SHP77 treated with DMSO at 0.1 percent for 48 hours (cell line): ENCODE data around the gene SCP2.
"Not testable (repeated sequence)": the region's sequence is repeated elsewhere in the genome, so short reads cannot be mapped to it uniquely, and the experiment has no call there.

Experiments used
- DNase-seq: peaks from one replicate; lab custom pipeline; 2025; lab: John Stamatoyannopoulos, UW

SCP2 gene

DNA sequence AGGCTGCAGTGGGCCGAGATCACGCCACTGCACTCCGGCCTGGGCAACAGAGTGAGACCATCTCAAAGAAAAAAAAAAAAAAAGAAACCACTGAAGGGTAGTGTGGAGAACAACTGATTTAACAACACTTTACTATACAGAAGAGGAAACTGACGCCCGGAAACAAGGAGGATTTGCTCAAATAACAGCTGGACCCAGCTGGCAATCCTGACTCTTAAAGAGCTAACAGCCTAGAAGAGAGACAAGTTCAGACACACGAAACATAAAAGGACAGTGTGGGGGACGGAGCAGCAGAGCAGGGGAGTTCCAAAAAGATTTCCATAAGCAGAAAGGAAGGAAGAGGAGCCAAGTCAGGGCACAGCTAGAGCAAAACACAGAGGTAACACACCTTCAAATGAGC is 9.9 kb upstream of the SCP2 start:
- no peak for DNase-seq

DNA sequence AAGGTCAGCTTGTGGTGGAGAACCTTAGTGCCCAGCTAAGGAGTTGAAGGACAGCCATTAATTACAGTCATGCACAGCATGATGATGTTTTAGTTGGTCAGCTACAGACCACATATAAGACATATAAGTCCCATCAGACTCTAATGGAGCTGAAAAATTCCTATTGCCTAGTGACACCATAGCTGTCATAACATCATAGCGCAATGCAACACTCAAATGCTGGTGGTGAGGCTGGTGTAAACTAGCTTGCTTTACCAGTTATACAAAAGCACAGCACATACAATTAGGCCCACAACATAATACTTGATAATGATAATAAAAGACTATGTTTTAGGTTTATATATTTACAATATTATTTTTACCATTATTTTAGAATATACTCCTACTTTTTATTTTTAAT is 9.5 kb upstream of the SCP2 start:
- DNase-seq = no peak

DNA sequence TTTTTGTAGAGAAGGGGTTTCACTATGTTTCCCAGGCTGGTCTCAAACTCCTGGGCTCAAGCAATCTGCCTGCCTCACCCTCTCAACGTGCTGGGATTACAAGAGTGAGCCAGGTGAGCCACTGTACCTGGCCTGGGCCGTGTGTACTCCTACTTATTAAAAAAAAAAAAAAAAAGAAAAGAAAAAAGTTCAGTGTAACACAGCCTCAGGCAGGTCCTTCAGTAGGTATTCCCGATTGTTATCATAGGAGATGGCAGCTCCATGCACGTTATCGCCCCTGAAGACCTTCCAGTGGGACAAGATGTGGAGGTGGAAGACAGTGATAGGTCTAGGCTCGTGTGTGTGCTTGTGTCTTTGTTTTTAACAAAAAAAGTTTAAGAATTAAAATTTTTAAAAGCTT is 8.9 kb upstream of the SCP2 start:
- no peak for DNase-seq

DNA sequence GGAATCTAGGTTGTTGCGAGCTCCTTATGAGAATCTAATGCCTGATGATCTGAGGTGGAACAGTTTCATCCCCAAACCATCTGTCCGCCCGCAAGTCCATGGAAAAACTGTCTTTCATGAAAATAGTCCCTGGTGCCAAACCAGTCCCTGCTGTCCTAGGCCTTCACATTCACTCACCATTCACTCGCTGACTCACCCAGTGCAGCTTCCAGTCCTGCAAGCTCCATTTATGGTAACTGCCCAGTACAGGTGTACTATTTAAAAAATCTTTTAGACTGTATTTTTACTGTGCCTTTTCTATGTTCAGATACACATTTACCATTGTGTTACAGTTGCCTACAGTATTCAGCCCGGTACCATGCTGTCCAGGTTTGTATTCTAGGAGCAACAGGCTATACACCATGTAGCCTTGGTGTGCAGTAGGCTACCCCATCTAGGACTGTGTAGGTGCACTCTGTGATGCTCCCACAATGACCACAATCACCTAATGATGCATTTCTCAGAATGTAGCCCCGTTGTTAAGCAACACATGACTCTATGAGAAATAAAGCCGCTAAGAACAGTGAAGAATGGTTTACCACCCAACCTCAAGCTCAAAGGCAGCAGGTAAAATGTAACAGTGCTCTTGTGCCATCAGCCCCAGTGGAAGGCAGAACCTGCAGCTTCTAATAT is 7.9 kb upstream of the SCP2 start:
- DNase-seq = no peak

DNA sequence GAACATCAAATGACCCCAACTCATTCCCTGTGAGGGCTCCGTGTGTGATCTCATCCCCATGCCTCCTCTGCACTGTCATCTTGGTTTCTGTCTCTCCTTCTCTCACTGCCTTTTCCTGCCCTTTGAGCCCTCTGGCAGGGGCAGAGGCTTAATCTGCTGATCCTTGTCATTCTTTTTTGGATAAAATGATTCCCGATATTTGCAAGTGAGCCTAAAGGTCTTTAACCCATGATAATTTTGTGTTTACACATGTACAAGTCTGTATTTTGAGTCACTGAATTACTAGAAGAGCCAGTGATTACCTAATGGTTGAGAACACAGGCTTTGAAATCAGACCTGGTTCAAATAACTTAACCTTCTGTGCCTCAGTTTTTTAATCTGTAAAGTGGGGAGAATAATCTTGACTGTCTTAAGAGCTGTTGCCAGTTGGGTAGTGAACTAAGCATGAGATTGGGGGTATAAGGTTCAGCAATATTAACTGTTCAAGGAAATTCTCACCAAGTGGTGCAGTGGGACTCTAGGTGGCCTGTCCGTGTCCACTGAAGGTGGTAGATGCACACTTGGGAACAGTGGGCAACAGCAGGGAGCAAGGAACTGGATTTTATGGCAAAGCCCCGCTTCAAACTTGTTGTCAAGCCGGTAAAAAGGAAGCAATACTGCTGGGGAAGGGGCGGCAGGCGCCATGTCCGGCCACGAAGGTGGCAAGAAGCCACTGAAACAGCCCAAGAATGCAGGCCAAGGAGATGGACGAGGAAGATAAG is 7.2 kb upstream of the SCP2 start:
- no peak for DNase-seq

DNA sequence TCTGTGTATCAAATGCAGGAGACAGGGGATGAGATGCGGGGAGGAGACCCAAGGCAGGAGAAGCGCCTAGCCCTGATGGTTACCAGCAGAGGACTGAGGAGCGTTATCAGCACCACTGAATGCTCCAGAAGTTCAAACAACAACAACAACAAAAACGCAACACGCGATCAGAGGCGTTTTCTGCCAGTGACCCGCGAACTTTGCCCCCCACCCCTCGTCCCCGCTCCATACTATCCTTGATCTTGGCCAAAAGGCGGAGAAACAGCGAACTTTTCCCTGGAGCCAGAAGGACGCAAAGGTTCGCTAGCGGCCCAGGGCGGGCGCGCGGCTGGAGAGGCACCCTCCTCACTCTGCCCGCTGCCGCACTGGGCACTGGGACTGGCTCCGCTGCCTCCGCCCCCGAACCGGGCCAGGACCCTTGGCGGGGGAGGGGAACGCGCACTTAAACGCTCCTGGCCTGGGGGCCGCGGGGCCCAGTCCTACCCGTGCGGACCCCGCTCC is 6.2 kb upstream of the SCP2 start:
- DNase-seq = no peak

DNA sequence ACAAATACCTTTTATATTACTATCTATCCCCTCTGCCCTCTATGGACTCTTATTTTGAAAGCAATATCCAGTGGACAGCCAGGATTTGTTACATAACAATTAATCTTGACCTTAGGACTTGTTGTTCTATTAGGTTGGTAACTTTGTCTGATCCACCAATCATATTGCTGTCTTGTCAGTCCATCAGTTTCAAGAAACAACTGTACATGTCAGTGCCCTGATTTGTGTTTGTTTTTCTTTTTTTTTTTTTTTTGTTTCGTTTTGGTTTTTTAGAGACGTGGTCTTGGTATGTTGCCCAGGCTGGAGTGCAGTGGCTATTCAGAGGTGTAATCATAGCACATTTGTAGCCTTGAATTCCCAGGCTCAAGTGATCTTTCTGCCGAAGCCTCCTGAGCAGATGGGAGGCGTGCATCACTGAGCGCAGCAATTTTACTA is 1.5 kb upstream of the SCP2 start:
- DNase-seq = no peak

DNA sequence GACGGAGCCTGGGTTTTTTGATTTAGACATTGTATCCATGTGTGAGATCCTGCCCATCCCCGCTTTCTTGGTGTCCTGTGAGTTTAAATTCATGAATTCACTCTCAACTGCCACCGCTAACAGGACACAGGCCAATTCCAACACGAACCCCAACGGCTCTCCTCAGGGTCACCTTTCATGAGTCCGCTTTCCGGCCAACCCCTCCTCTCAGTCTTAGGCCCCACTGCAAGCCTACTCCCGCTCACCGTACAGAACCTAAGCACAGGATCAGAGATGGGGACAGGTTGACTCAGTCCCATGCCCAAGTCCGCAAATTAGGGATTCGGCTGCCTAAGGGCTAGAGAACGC is 238 bp upstream of the SCP2 start:
- DNase-seq = no peak

DNA sequence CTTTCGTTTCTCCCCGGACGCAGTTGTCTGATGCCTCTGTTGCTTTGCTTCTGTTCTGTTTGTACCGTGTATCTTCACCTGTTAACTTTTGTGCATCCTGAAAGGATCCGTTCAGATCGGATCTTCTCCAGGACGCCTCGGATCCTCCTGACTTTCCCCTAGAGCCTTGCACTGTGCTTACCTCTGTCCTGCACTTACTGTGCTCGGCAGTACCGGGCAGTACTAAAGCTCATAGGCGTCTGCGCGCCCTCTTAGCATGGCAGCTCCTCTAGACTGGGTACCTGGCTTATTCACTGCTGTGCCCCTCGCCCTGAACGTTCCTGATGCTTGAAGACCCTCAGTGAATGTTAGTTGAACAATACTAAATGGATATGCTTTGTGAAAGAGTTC is 934 bp downstream of the SCP2 start:
- no peak for DNase-seq

DNA sequence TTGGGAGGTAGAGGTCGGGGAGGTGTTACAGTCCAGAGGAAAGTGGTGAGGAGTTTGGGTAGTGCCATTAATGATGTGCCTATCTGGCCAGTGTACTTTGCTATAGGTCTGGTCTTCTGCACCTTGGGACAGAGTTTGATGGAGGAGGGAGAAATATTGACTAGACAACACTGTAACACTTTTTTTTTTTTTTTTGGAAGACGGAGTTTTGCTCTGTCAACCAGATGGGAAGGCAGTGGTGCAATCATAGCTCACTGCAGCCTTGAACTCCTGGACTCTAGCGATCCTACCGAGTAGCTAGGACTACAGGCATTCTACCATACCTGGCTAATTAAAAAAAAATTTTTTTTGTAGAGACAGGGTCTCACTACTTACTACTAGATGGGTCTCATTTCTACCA is 1.9 kb downstream of the SCP2 start:
- no peak for DNase-seq

DNA sequence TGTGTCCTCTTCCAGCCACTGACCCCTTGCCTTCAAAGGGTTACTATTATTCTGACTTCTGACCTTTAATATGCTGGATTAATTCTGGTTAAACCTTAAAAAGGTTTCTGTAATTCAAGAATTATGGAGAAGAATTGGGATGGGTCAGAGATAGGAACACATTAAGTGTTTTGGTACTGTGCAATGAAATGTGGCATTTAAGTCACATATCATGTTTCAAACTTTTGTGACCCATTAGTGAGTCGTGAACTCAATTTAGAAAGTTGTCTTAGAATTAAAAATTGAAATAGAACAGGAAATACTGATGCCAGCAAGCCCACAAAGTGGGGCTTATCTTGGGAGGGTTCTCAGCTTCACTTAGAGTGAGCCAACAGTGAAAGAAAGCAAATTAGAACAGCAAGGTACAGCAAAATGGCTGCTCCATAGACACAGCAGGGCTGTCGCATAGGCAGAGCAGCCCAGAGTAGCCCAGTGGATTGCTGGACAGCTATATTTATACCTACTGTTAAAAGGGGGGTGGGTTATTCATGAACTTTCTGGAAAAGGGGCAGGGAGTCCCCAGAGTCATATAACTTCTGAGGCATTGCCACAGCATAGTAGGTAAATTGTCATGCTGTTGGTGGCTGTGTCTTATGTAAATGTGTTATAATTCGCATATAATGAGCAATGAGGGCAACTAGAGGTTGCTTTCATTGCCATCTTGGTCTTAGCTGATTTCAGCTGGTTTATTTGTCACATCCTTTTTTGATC is 10.5 kb downstream of the SCP2 start:
- no peak for DNase-seq

DNA sequence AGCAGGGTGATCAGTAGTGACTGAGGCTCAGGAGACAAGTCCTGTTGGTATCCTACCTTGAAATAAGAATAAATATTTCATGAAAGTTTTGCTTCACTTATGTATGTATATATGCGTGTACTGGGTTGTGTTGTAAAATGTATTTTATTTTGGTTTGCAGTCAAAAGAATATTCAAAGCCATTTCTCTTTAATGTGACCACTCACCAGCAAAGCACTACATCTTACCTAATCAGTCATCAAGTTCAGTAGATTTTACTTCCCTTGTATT is 11.0 kb downstream of the SCP2 start:
- no peak for DNase-seq

DNA sequence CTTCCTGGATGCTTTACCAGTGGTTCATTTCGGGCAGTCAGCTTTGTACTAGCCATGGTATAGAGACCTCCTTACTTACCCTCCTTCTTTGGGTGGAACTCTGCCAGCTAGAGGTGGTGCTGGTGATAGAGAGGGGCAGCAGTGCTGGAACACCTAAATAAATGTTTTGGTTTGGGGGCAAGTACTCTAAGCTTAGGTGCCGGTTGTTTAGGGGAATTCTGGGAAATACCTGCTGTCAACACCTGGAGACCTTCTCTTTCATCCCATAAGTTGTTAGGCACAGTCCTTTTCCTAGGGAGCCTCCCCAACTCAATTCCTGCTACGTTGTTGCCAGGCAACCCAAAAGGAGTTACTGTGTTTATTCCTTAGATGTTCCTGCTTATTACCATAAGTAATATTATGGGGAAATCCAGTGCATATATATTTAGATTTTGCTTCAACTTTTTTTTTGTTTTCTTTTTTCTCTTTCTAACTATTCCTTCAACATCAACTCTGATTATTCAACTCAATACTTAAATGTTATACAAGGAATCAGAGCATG is 16.9 kb downstream of the SCP2 start:
- no peak for DNase-seq

DNA sequence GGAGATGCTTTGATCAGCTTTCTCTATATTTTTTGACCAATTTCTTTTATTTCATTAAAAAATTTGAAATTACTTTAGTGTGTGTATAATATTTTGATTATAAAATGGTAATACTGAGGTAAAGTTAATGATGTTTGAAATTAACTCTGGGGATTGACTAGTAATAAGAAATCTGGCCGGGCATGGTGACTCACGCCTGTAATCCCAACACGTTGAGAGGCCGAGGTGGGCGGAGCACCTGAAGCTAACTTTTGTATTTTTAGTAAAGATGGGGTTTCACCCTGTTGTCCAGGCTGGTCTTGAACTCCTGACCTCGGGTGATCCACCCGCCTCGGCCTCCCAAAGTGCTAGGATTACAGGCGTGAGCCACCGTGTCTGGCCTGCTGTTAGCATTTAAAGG is 17.5 kb downstream of the SCP2 start:
- DNase-seq = no peak

DNA sequence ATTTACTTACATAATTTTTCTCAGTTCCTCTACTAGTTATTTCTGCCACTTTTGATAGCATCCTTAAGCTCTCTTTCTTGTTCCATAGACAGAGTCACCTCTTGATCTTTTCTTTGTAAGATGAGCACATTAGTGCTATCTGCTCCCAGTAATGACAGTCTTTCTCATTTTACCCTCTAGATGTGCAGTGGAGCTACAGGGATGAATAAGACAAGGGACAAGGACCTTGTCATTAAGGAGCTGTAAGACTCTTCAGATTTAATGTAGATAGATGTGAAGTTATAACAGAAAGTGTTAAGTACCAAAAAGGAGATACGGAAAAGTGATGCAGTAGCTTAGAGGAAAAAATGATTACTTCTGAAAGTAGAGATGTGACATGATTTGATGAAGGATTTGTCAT is 20.4 kb downstream of the SCP2 start:
- DNase-seq = no peak

DNA sequence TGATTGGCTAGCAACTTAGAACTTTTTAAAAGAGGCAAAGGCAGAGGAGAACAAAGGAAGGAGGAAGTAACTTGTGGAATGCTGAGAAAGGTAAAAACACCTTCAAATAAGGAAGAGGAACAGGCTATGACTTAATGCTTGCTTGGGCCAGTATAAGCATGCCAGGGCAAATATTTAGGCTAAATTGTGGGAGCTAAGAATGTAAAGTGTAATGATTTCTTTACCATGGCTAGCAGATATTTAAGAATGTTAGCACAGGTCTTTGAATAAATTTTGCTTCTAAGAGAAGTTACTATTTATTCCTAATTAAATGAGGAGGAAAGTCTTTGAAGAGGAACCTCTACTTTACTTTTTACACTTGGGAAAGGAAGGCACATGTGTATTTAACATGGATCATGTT is 22.5 kb downstream of the SCP2 start:
- not testable (repeated sequence) for DNase-seq

DNA sequence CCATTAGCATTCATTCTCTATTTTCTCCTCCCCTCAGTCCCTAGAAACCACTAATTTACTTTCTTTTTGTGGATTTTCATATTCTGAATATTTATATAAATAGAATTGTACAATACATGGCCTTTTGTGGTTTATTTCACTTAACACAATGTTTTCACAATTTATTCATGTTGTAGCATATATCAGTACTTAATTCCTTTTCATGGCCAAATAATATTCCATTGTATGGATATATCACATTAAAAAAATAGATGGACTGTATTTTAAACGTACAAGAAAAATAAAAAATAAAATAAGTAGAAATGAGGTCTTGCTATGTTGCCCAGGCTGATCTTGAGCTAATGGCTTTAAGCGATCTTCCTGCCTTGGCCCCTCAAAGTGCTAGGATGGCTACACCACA is 25.0 kb downstream of the SCP2 start:
- no peak for DNase-seq

DNA sequence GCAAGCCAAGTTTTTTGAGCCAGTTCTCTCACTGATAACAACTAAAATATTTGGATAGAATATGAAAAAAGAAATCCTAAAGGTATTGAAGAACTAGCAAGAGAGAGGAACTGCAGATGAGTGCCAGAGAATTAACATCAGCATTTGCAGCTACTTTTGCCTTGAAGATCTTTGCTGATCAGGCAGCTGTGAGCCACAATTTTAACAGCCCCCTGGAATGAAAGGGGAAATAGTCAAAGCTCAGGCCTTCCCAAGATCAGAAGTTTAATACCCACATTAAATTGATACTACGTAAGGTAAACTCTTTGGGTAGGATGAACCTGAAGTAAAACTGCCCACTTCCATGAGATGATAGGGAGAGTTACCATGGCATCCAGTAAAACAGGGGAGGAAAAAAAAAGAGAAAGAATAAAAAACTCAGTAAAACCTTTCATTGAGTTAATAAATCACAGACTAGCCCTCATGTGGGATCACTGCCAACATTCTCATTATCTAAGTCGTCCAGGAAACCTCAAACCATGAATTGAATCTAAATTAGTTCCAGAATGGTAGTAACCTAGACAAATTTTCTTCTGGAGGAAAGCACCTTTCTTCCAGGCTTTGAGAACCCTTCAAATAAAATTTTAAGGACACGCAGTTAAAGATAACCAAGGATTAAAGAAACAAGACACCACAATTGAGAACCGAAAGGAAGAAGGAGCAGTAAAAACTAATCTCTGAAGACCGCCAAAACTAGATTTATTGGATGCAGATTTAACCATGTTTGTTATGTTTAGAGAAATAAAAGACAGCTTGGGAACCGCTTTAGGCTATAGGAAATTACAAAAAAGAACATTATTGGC is 28.3 kb downstream of the SCP2 start:
- DNase-seq = no peak

DNA sequence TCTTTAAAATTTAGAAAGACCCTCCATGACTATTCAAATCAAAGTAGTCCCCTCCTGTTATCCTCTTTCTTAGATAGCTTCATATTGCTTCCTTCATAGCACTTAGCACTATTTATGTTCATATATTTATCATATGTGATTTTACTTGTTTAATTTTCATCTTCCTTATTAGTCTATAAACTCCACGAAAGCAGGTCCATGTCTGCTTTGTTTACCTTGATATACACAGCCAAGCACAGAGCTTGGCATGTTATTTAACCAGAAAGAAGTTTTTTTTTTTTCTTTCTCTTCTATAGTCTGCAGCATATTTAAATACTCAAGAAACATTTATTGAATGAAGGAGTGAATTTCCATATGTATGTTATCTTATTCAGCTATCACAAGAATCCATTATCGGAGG is 36.0 kb downstream of the SCP2 start:
- no peak for DNase-seq

DNA sequence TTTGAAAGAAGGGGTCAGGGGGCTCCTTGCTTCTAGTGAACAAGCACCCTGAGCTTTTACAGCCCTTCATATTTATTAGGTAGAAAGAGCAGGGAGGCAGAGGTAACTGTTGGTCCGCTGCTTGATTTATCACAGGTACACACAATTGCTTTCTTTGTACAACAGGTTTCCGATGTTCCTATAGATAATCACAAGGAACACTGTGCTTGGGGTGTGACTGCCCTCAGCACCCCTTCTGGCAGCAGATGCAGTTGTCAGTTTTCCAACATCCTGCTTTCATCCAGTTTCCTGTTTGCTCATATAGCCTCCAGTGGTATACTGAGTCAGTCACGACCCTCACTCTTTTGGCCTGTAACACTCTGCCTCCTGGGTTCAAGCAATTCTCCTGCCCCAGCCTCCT is 40.6 kb downstream of the SCP2 start:
- DNase-seq = no peak

DNA sequence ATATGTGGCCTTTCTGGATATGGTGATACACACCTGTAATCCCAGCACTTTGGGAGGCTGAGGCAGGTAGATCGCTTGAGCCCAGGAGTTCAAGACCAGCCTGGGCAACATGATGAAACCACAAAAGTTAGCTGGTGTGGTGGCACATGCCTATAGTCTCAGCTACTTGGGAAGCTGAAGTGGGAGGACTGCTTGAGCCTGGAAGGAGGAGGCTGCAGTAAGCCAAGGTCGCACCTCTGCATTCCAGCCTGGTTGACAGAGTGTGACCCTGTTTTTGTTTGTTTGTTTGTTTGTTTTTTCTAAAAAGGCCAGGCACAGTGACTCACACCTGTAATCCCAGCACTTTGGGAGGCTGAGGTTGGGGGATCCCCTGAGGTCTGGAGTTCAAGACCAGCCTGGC is 42.2 kb downstream of the SCP2 start:
- not testable (repeated sequence) for DNase-seq

DNA sequence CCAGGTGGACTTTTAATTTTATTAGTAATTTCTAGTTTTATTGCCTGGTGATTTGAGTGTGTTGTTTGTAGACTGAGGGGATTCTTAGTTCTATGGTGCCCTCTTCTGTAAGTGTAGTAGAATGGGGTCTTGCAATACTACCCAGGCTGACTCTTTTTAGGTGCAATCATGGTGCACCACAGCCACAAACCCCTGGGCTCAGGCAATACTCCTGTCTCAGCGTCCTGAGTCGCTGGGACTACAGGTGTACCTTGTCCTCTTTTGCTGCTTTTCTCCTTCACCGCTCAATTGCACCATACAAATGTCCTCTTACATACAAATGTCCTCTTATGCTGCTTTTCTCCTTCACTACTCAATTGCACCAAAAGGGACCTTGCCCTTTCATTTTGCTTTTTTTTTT is 43.1 kb downstream of the SCP2 start:
- DNase-seq = no peak
